Activated CD4-positive, alpha-beta memory T cell treated with anti-CD3 and anti-CD28 coated beads, Interleukin-2, amount 10 ng/mL, durations not matched to agents 7 days and 5 days (primary cell): ENCODE measurements around the gene PDE6D. TPM values are rescaled to one million over a fixed set of nuclear protein-coding genes. Genes with fewer than 3 reads are reported as not detected.
A peak's percentile ranks its signal among the peaks of the same experiment; 100 is the strongest.

Experiments used
- CTCF ChIA-PET: fragments of 350-600 bp; sonication (Branson Sonifier 250); formaldehyde crosslinking; loops from one replicate; lab custom pipeline; 2021; ENCODE audit warnings: antibody characterized with exemption, inconsistent platforms; lab: Charles Lee
- POLR2A ChIA-PET: fragments of 350-600 bp; sonication (Branson Sonifier 250); formaldehyde crosslinking; loops from one replicate; lab custom pipeline; 2021; ENCODE audit warnings: antibody characterized with exemption; lab: Charles Lee
- DNase-seq: peaks from one replicate; pipeline ENCODE4 v3.0.0-alpha.2; 2020
- H3K27ac Mint-ChIP-seq: one replicate; pipeline ENCODE4 v1.8.0; 2021; ENCODE audit warnings: mild to moderate bottlenecking, mixed read lengths
- H3K27me3 Mint-ChIP-seq: one replicate; pipeline ENCODE4 v1.8.0; 2021; ENCODE audit warnings: mixed read lengths
- H3K36me3 Mint-ChIP-seq: one replicate; pipeline ENCODE4 v1.8.0; 2021; ENCODE audit warnings: low read depth, mixed read lengths
- H3K4me1 Mint-ChIP-seq: one replicate; pipeline ENCODE4 v1.8.0; 2021; ENCODE audit warnings: mixed read lengths
- H3K4me3 Mint-ChIP-seq: one replicate; pipeline ENCODE4 v1.8.0; 2021; ENCODE audit warnings: mild to moderate bottlenecking, mixed read lengths
- H3K9me3 Mint-ChIP-seq: one replicate; pipeline ENCODE4 v1.8.0; 2021; ENCODE audit warnings: mixed read lengths
- total RNA-seq, 2 experiments: library from RNA; stranded (reverse); gene quantifications; one replicate each; pipeline ENCODE4 v1.2.3, GENCODE V29; 2021

The PDE6D gene
- total RNA-seq, 2 experiments from 2014 or later: 36.7 to 37.7 TPM

DNA sequence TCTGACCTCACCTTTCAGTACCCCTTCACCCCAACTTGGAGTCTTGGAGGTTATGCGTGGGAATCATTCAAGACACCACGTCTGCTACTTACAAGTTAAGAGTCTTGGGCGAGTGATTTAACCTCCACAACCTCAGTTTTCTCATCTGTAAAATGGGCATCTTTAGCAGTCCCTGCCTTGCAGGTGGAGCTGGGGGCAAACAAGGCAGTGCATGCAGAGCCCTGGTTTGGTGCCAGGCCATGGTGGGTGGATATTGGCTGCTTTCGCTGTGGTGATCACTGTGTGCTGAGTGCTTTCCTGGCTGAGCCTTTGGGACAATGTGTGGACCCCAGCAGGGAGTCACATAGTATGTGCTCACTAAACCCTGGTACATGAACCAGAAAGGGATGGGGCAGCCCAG lies 93.1 kb downstream of the PDE6D start:
- Mint-ChIP-seq H3K9me3 (no peaks in the 10 kb centered on the region), H3K36me3 (no peaks in the 10 kb centered on the region), H3K27me3 (no peaks in the 10 kb centered on the region), H3K27ac (no peak overlapping the region), H3K4me3 (no peak overlapping the region), H3K4me1 (peaks cover 1% of the 10 kb centered on the region)
- ChIA-PET CTCF (interaction anchor here (1.0 to 9.4 kb wide), 6 partner anchors 9 to 26 kb away, joined by 3 to 55 read pairs (median 6); no protein-coding TSS in a partner anchor), POLR2A (interaction anchor here (1.0 kb wide), 1 partner anchor 26 kb away, joined by 3 read pairs; no protein-coding TSS in a partner anchor)
- no peak for DNase-seq

- H3K9me3 Mint-ChIP-seq: no peaks in the 10 kb centered on the region
- H3K4me3 Mint-ChIP-seq: no peak overlapping the region
- ChIA-PET CTCF (interaction anchor here (1.0 to 9.4 kb wide), 6 partner anchors 10 to 26 kb away, joined by 3 to 55 read pairs (median 6); no protein-coding TSS in a partner anchor), POLR2A (interaction anchor here (1.0 to 1.3 kb wide), 2 partner anchors 21 to 27 kb away, joined by 3 to 7 read pairs; partner anchors contain the start of gene PTMA)
- H3K36me3 Mint-ChIP-seq: no peaks in the 10 kb centered on the region
- H3K27ac Mint-ChIP-seq: no peak overlapping the region
- H3K4me1 Mint-ChIP-seq: peaks cover 1% of the 10 kb centered on the region
- H3K27me3 Mint-ChIP-seq: peaks cover 5% of the 10 kb centered on the region
- peak; percentile 56 for DNase-seq
Measured at GRCh38 chr2:231687133-231687852, 93.8 kb downstream of the PDE6D start.

DNA sequence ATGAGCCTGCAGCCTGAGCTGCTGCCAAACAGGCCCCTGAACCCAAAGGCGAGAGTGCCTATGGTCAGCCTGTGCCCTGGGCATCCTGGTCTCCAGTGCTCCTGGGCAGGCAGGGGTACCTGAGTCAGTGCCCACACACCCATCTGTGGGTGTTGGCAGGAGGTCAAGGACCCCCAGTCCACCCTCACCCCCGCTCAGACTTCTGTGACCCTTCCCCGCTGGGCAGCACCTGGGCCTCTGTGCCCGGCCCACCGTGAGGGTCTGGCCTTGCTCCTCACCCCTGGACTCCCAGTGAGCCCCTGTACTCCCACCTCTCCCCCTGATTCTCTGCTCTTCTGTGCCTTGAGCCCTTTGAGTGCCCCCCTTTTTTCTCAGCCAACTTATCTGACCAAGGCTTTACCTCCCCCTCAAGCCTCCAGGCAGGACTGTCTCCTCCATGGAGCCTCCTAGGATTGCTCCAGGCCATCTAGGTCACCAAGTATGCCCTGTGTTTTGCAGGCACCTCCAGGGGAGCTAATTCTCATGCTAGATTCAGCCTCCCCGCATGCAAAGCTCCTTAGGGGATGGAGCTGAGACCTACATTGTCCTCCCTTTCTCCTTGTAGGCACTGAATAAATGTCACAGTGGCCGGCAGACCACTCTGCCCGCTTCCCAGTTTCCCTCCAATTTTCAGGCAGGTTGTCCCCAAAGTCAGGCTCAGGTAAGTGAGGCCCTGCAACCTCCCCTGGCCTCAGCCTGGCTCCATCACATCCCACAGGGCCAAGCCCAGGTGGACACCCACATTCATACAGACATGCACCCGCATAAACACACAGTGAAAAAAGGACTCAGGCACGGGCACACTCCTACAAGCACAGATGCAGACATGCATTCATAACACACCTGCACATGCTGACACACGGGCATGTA lies 94.6 kb downstream of the PDE6D start:
- Mint-ChIP-seq H3K27ac (no peak overlapping the region), H3K4me3 (no peak overlapping the region), H3K36me3 (no peaks in the 10 kb centered on the region), H3K27me3 (peaks cover 11% of the 10 kb centered on the region), H3K4me1 (peaks cover 3% of the 10 kb centered on the region), H3K9me3 (no peaks in the 10 kb centered on the region)
- DNase-seq: no peak
- ChIA-PET POLR2A (interaction anchor here (1.3 kb wide), 1 partner anchor 22 kb away, joined by 7 read pairs; the partner anchor contains the start of gene PTMA), CTCF (interaction anchor here (1.5 to 9.4 kb wide), 4 partner anchors 9 to 27 kb away, joined by 5 to 55 read pairs (median 13); no protein-coding TSS in a partner anchor)

DNA sequence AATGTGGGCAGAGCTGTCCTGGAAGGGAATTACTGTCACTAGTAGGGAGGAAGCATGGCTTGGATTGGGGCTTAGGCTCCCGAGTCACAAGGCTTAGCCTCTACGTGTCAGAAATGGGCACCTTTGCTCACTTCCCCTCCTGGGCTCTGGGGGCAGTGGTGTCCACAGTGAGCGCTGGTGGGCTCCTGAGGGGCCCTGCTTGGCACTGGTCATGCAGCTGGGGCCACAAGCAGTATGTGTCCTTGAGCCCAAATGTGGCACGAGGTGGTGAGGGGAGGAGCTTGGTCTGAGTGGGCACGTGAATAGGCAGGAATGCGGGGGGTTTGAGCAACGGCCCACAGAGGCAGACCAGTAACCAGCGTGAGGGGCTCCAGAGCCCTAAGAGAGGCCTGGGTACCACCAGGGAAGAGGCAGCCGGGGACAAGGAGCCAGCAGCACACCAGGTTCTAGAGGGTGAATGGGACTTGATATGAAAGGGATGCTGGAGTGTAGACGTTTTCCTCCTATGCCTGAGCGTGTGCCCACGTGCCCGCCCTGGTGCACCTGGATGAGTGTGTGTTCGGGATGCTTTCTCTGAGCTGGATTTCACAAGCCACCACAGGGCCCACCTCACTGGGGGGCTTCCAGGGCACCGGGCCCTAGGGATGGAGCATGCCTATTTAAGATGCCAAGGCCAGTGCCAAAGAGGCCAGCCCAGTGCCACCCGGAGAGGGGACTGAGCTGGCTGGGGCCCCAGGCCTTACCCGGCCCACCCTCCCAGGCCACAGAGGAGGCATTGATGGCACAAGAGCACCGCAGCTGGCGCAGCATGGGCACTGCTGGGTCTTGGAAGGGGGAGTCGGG lies 95.5 kb downstream of the PDE6D start:
- Mint-ChIP-seq H3K4me1 (peaks cover 3% of the 10 kb centered on the region), H3K27me3 (peaks cover 12% of the 10 kb centered on the region), H3K4me3 (no peak overlapping the region), H3K36me3 (no peaks in the 10 kb centered on the region), H3K27ac (no peak overlapping the region), H3K9me3 (no peaks in the 10 kb centered on the region)
- ChIA-PET POLR2A (interaction anchor here (1.1 to 15.2 kb wide), 2 partner anchors 22 to 30 kb away, joined by 4 to 141 read pairs; partner anchors contain the start of gene PTMA), CTCF (interaction anchor here (0.5 to 9.4 kb wide), 9 partner anchors 9 to 73 kb away, joined by 3 to 55 read pairs (median 4); partner anchors contain the start of gene PTMA)
- DNase-seq: no peak

DNA sequence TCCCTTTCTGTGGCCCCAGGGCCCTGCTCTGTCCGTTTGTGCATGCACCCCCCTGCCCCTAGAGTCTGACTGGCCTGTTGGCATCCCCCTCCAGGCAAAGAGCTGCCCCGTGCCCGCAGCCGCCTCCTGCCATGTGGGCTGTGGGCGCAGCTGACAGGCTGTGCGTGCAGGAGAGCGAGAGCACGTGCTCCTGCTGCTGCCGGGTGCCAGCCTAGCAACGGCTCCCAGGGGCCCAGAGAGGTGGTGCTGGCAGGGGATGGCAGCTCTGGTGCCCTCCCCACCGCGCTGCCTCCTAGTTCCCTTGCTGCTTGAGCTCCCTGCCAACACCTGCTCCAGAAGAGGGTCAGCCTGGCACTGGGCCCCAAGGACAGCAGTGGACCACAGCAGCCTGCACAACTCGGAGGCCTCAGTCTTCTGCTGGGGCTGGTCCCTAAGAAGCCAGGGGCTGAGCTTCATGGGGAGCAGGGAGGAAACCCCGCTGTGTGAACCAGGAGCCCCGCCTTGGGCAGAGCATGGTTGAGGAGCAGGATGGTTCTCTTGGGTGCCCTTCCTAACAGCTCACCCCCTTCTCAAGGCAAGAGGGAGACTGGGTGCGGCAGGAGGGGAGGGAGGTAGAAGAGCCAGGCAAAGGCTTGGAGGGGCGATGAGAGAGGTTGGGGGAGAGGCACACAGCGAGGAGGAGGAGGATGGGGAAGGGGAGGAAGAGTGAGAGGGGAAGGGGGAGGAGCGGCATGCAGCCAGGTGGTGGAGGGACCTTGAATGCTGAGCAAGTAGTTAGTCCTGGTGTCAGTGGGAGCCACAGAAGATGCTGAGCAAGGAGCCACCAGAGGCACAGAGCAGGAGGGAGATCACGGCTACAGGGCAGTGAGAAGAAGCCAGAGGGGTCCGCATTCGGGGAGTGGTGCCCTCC lies 96.5 kb downstream of the PDE6D start:
- Mint-ChIP-seq H3K27me3 (peaks cover 16% of the 10 kb centered on the region), H3K27ac (no peak overlapping the region), H3K9me3 (no peaks in the 10 kb centered on the region), H3K4me3 (no peak overlapping the region), H3K4me1 (peaks cover 3% of the 10 kb centered on the region), H3K36me3 (no peaks in the 10 kb centered on the region)
- DNase-seq: no peak
- ChIA-PET POLR2A (interaction anchor here (1.1 to 15.2 kb wide), 2 partner anchors 23 to 31 kb away, joined by 4 to 141 read pairs; partner anchors contain the start of gene PTMA), CTCF (interaction anchor here (0.6 to 9.4 kb wide), 10 partner anchors 8 to 72 kb away, joined by 3 to 55 read pairs (median 4); partner anchors contain the start of gene PTMA)

DNA sequence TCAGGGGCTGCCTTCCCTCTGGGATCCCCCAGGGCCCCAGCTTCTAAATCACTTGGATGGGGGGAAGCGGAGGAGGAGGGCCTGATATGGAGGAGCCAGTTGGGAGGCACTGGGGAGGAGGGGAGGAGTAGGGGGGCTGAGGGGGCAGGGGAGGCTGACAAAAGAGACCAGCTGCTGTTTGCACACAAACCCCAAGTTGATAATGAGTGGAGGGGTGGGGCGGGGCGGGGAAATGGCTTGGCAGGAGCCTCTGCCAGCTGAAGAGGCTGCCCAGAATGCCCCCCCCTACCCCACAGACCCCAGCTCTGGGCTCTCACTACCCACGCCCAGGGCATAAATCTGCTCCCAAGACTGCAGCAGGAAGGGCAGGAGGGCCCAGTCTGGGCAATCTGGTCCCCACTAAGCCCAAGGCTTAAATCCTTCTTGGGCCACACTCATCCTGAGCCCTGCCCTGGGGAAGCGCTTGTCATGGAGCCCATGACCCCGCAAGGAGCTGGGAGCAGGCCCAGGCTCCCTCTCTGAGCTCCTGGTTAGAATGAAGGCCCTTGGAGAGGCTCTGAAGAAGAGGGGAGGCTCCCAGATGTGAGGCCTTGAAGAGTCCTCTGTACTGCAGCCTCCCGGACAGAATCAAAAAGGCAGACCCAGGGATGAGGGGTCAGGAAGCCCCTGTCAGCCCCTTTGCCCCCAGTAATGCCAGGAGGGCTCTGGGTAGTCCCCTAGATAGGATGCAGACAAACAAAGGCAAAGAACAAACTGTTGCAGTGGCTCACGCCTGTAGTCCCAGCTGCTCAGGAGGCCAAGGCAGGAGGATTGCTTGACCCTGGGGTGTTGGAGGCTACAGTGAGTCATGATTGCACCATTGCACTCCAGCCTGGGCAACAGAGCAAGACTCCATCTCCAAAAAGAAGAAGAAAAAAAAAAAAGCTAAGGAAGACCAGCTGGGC lies 97.5 kb downstream of the PDE6D start:
- DNase-seq: no peak
- Mint-ChIP-seq H3K4me3 (no peak overlapping the region), H3K36me3 (no peaks in the 10 kb centered on the region), H3K27me3 (peaks cover 16% of the 10 kb centered on the region), H3K9me3 (no peaks in the 10 kb centered on the region), H3K4me1 (peaks cover 3% of the 10 kb centered on the region), H3K27ac (no peak overlapping the region)
- POLR2A ChIA-PET: interaction anchor here (0.9 to 15.2 kb wide), 2 partner anchors 24 to 31 kb away, joined by 3 to 141 read pairs; partner anchors contain the start of gene PTMA
- CTCF ChIA-PET: interaction anchor here (1.4 to 9.4 kb wide), 4 partner anchors 8 to 61 kb away, joined by 3 to 55 read pairs (median 10); partner anchors contain the start of gene PTMA

- POLR2A ChIA-PET: interaction anchor here (0.9 to 15.2 kb wide), 3 partner anchors 25 to 32 kb away, joined by 3 to 141 read pairs (median 11); partner anchors contain the start of gene PTMA
- Mint-ChIP-seq H3K36me3 (no peaks in the 10 kb centered on the region), H3K27me3 (peaks cover 16% of the 10 kb centered on the region), H3K27ac (no peak overlapping the region), H3K9me3 (no peaks in the 10 kb centered on the region), H3K4me1 (peaks cover 3% of the 10 kb centered on the region), H3K4me3 (no peak overlapping the region)
- CTCF ChIA-PET: interaction anchor here (2.5 to 9.4 kb wide), 3 partner anchors 25 to 31 kb away, joined by 12 to 55 read pairs (median 20); partner anchors contain the start of gene PTMA
- no peak for DNase-seq
Measured at GRCh38 chr2:231682603-231683291, 98.3 kb downstream of the PDE6D start.
